ENCODE results near the gene ZFYVE27.
A peak's percentile ranks its signal among the peaks of the same experiment; 100 is the strongest.

DNA sequence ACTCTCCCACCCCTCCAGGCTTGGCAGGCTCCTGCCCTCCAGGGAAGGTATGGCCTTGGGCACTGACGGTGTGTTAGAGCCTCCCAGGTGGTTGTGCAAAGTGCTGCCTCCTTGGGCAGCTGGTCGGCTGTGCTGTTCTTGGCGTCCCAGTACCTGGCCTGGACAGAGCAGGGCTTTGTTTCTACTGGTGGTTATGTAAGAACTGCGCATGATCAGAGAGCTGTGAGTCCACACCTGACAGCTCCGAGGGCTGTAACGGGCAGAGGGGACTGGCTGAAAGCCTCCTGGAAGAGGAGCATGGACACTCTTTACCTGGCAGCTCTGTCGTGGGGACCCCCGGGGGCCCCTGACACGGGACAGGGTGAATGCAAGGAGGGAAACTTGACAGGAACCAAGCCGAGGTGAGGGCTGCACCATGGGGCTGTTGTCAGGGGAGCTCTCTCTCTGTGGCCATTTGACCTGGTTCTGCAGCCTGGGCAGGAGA lies 37.9 kb downstream of the ZFYVE27 start:
- TF ChIP-seq, protein P1, sequence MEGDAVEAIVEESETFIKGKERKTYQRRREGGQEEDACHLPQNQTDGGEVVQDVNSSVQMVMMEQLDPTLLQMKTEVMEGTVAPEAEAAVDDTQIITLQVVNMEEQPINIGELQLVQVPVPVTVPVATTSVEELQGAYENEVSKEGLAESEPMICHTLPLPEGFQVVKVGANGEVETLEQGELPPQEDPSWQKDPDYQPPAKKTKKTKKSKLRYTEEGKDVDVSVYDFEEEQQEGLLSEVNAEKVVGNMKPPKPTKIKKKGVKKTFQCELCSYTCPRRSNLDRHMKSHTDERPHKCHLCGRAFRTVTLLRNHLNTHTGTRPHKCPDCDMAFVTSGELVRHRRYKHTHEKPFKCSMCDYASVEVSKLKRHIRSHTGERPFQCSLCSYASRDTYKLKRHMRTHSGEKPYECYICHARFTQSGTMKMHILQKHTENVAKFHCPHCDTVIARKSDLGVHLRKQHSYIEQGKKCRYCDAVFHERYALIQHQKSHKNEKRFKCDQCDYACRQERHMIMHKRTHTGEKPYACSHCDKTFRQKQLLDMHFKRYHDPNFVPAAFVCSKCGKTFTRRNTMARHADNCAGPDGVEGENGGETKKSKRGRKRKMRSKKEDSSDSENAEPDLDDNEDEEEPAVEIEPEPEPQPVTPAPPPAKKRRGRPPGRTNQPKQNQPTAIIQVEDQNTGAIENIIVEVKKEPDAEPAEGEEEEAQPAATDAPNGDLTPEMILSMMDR (IDR thresholded peaks at IDR 0.05), result peak in 2 of 7 experiments; percentile 8 to 18
- TF ChIP-seq POLR2A (IDR thresholded peaks at IDR 0.05), result peak in 2 of 3 donors; percentile 55

Data from body of pancreas (tissue), 4 donors.